NCI-H1436 treated with DMSO at 0.1 percent for 48 hours (cell line): ENCODE data around the gene PIK3CB.
"Not testable (repeated sequence)": the region's sequence is repeated elsewhere in the genome, so short reads cannot be mapped to it uniquely, and the experiment has no call there.

Experiments
- DNase-seq: peaks from one replicate; lab custom pipeline; 2025; lab: John Stamatoyannopoulos, UW

Gene PIK3CB

DNA sequence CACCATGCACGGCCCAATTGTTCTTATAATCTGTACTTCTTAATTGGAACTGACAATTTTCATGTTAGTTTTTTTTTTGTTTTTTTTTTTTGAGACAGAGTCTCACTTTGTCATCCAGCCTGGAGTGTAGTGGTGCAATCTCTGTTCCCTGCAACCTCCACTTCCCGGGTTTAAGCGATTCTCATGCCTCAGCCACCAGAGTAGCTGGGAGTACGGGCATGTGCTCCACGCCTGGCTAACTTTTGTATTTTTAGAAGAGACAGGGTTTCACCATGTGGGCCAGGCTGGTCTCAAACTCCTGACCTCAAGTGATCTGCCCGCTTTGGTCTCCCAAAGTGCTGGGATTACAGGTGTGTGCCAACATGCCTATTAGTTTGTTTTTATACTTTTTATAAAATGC, 153.8 kb downstream of the PIK3CB start:
- DNase-seq, result not testable (repeated sequence)

DNA sequence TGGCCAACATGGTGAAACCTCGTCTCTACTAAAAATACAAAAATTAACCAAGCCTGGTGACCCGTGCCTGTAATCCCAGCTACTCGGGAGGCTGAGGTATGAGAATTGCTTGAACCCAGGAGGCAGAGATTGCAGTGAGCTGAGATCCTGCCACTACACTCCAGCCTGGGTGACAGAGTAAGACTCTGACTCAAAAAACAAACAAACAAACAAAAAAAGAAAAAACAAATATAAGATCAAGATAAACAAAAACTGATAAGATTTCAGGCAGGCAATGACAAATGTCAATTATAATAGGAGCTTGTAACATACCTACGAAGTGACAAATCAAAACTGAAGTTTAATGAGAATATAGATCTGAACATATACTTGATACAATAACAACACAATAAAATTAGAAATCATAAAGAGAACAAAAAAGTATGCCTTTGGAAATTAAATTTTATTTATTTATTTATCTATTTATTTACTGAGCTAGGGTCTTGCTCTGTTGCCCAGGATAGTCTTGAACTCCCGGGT, 155.8 kb downstream of the PIK3CB start:
- DNase-seq, result no peak

DNA sequence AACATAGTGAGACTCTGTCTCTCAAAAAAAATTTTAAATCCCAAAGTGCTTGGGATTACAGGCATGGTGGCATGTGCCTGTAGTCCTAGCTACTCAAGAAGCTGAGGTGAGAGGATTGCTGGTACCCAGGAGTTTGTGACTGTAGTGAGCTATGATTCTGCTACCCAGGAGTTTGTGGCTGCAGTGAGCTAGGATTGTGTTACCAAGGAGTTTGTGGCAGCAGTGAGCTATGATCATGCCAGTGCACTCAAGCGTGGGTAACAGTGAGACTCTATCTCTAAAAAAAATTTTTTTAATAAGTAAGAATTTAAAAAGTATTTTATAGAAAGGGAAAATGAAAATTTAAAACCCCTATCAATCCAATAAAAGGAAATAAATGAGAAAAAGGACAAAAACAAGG, 156.6 kb downstream of the PIK3CB start:
- DNase-seq, result no peak

DNA sequence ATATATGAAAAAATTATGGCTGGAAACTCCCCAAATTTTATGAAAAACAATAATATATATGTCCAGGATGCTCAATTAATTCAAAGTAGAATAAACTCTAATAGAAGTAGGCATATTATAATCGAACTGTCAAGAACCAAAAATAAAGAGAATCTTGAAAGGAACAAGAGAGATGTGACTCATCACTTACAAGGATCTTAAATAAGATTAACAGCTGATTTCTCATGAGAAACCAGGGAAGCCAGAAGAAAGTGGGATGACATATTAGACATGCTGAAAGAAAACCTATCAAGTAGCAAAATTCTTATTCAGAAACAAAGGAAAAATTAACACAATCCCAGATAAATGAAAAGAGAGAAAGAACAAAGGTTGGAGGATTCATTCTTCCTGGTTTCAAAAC, 159.3 kb downstream of the PIK3CB start:
- DNase-seq, result no peak

GRCh38 chr3:138673641-138674530, 160.8 kb downstream of the PIK3CB start:
- no peak for DNase-seq

DNA sequence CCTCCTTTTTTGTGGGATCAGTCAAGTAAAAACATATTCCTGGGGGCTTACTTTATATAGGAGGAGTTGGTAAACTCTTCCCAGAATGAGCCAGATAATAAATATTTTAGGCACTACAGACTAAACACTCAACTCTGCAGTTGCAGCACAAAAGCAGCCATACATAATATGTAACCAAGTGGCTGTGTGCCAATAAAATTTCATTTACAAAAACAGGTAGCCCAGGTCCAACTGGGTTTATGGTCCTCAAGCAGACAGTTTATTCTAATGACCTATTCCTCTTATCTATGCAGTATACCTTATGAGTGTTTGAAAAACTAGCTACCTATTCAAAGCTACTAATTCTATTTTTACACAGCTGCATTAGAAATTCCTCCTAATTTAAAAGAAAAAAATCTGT, 164.3 kb downstream of the PIK3CB start:
- DNase-seq, result no peak

DNA sequence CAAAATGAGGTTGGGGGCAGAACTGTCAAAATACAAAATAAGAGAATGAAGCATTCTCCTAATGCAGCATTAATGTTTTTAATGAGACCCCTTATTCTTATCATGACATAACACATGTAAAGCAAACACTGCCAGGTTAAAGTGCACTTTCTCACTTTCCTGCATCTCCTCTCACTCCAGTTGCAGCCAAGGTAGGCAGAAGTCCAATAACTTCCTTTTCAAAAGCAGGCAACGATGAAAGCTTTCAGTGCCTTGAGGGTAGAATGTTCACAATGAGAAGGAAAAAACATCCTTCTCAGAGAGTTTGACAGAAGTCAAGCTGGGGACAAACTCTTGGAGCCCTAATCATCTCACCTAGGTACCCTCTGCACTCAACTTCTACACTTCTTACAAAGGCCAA, 166.6 kb downstream of the PIK3CB start:
- no peak for DNase-seq

DNA sequence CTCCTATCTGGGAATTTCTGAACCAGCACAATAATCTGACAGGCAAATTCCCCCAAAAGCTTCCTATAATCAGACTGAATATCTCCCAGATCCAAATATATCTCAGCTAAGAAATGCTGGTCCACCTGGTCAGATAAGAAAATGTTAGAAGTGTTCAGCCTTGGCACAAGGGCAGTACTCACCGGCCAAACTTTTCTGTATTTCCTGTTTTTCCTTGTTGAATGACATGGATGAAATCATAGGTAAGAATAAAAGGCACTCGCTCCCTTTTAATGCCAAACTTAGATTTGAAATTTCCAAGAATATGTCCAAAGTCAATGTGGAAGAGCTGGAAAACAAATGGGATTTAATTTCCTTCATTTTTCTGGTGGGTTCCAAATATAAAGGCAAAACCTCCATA, 177.2 kb downstream of the PIK3CB start:
- no peak for DNase-seq

DNA sequence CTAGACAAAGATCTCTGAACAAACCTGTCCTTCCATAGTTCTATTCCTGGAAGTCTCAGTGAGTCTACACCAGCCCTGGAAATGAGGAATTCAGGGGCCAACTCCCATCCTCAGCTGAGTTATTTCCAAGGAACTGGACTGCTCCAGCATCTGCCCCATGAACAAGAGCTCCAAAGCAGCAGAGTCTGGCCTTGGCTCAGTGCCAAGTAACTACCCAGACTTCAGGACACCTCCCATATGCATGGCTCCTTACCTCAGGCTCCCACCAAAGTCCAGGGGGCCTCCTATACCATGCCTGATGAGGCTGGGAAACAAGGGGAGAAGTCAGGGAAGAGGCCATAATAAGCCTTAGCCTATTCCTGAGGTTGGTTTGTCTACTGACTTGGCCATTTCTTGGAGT, 181.2 kb downstream of the PIK3CB start:
- DNase-seq, result no peak

GRCh38 chr3:138649134-138649533, 185.6 kb downstream of the PIK3CB start:
- no peak for DNase-seq

DNA sequence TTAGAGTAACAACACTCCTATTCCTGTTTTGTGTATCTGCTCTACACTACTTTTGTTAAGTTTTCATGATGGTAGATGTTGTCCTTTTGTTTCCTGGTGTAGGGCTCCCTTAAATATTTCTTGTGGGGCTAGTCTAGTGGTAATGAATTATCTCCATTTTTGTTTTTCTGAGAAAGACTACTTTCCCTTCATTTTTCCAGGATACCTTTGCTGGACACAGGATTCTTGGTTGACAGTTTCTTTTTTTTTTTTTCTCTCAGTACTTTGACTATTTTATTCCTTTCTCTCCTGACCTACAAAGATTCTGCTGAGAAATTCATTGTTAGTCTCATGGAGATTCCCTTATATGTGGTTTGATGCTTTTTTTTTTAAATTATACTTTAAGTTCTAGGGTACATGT, 188.2 kb downstream of the PIK3CB start:
- no peak for DNase-seq

- DNase-seq, result no peak
Measured at GRCh38 chr3:138646008-138646407, 188.7 kb downstream of the PIK3CB start.

DNA sequence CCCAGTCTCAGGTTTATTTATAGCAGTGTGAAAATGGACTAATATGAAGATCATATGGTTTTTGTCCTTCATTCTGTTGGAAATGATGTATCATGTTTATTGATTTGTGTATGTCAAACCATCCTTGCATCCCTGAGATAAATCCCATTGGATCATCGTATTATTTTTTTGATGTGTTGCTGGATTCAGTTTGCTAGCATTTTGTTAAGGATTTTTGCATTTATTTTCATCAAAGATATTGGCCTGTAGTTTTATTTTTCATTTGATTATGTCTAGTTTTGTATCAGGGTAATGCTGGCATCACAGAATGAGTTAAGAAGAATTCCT, 191.8 kb downstream of the PIK3CB start:
- no peak for DNase-seq

DNA sequence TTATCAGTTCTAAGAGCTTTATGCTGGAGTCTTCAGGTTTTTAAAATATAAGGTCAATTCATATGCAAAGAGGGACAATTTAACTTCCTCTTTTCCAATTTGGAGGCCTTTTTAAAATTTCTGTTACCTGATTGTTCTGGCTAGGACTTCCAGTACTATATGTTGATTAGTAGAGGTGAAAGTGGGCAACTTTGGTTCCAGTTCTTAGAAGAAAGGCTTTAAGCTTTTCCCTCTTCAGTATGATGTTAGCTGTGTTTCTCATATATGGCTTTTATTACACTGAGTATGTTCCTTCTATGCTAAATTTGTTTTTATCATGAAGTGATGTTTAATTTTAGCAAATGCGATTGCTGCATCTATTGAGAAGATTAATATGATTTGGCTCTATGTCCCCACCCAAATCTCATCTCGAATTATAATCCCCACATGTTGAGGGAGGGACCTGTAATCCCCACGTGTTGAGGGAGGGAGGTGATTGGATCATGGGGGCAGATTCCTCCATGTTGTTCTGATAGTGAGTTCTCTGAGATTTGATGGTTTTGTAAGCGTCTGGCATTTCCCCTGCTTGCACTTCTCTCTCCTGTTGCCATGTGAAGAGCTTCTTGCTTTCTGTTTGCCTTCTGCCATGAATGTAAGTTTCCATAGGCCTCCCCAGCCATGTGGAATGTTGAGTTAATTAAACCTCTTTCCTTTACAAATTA, 192.4 kb downstream of the PIK3CB start:
- DNase-seq, result no peak

GRCh38 chr3:138640537-138640936, 194.2 kb downstream of the PIK3CB start:
- no peak for DNase-seq

- DNase-seq, result no peak
Measured at GRCh38 chr3:138638641-138639040, 196.1 kb downstream of the PIK3CB start.

DNA sequence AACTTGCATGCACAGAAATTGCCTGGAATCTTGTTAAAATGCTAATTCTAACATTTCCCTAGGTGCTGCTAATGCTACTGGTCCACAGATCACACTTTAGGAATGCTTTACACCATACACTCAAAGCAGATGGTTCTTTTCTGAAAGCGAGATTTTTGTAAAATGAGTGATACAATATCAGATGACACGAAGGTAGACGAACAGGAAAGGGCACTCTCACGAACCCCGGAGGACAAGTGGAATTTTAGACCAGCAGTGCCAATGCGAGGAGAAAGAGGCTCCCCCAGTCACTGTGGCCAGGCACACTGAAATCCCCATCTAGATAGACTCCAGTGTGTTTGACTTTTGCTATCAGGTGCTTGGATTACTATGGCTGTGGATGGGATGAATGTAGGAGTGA, 205.2 kb downstream of the PIK3CB start:
- no peak for DNase-seq

DNA sequence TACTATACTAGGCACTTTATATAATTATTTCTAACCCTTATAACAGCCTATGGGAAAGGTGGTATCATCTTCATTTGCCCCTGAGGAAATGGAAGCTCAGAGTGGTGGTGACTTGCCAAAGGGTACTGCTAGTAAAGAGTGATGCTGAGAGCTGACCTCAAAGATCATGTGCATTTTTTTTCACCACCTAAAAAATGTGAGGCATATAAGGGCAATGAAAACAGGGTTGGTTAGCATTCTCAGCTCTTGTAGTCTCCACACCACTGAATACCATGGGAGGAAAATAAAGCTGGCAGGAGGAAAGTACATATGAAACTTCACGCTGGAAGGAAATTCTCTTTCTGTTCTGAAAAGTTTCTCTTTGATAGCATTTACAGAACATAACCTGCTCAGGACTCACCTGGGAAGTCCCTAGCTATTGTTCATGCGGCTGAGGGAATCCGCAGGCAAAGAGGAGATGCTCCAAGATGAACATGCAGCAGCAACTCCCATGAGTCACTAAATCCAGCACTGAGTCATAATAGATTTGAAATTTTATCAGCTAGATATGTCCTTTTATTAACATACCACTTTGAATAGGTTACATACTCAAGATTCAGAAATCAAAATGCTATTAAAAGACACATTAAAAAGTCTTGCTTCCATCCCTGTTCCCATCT, 208.9 kb downstream of the PIK3CB start:
- no peak for DNase-seq

- no peak for DNase-seq
Measured at GRCh38 chr3:138624518-138624917, 210.2 kb downstream of the PIK3CB start.

DNA sequence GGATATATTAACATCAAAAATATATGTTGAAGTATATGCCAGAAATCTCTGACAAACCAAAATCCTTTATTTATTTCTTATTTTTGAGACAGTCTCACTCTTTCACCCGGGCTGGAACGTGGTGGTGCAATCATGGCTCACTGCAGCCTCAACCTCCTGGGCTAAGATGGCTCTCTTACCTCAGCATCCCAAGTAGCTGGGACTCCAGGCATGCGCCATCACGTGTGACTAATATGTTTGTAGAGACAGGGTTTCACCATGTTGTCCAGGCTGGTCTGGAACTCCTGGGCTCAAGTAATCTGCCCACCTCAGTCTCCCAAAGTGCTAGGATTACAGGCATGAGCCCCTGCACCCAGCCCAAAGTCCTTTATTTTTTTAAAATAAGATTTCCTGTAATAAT, 214.3 kb downstream of the PIK3CB start:
- DNase-seq, result no peak

GRCh38 chr3:138615462-138615861, 219.3 kb downstream of the PIK3CB start:
- no peak for DNase-seq

DNA sequence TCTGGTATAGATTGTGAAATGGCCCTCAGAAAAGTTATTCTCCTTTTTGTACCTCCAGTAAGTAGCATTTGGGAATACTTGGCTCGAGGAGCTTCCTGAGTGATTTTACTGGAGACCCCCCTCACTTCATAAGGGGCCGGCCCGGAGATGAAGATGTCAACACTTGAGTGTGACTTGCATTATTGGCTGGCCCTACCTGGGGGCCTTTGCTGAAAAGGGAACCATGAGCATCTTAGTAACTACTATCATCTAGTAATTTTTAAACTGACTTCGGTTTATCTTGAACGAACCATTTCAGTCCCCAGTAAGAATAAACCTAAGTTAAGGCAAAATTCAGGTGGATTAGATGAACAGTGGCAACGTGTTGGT, 224.8 kb downstream of the PIK3CB start:
- no peak for DNase-seq
